Stimulated activated CD8-positive, alpha-beta memory T cell treated with anti-CD3 and anti-CD28 coated beads, Interleukin-4, amount 100 ng/mL, for 24 hours (primary cell): ENCODE measurements around the gene BTBD1.

Experiments
- DNase-seq: peaks from one replicate; pipeline ENCODE4 v3.0.0-alpha.2; 2020; ENCODE audit warnings: low read depth

The BTBD1 gene

DNA sequence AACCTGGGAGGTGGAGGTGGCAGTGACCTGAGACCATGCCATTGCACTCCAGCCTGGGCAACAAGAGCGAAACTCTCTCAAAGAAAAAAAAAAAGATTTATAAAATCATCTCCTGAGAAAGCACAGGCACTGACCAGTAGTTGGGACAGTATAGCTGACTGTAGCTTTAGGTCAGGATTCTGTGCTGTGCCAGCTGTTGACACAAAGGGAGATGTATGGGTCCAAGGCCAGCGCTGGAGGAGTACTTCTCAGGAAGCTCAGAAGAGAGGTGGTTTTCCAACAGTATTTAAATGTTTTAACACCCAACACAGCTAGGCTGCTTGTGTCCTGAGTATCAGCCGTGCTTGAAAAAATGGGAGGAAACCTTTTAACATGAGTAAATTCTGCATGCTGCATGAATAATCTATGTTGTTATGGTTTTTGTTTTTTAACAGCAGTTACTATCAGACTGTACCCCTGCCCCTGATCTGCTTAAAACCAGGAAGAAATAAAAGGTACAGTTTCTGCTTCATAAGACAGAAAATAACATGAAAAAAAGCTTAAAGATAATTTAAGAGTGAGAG lies 74.5 kb downstream of the BTBD1 start:
- no peak for DNase-seq

DNA sequence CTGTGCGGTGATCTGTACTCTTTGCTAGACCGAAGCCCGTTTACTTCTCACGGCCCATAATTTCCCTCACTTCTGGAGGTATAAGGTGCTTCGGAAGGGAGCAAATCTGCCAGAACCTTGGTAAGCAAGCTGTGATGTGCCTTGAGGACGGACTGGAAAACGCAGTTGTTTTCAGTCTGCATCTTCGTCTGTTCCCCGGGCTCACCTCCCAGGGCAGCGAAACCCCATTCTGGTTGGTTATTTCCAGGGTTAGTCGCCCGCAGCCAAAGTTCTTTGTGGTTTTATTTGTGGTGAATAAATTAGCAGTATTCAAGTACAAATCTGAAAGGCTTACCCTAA lies 80.6 kb downstream of the BTBD1 start:
- DNase-seq = no peak

DNA sequence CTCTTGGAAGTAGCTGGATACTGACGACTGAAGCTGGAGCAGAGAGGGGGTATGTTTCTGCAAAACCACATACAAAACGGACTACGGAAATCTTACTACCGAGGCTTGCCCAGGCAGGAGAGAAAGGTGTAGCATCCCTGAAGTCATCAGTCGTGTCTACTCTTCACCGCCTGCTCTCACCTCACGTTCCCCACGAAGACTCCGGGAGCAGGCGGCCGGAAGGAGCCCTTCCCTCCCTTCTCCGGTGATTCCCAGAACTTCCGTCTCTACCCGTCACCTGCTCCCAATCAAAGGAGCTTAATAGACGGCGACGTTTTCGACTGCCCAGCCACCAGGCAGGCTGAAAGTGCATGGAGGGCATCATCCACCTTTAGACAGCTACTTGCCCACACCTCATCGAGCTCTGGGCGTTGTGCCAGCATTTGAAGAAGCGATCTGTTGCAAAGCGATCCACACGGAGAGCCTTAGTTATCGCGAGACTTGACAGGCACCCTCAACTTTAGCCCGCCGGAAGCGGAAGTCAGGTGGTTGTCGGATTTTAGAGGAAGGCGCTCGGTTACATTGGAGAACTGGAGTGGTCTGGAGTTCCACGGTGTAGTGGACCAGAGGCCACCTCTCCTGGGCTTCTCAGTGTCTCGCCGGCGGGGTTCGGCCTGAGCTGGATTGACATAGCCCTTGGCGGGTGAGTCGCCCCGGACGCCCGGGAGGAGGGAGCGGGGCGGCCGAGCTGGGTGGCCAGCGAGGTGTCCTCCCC lies 81.2 kb downstream of the BTBD1 start, which contains the start of gene RAMAC:
Gene RAMAC, plus strand, starts transcription at position 523 of the 754 bp plus-strand sequence. CDS start 2,809 bp downstream, outside the sequence.
- peak; percentile 82 for DNase-seq

DNA sequence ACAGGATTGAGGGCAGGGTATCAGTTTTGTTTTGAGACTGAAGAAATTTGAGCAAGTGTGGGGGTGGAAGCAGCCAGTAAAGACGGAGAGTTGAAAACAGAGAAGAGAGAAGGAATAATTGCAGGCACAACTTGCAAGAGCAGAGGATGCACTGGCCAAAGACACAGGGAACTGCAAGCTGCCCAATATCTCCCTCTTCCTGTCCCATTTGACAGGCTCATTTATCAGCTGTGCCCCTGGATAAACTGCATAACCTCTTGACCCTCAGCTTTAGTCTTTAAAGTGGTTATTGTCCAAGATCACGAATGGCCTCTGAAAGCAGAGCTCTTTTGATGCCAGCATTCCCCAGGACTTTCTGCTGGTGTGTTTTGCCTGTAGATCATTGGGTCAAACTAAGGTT lies 86.1 kb downstream of the BTBD1 start:
- no peak for DNase-seq

DNA sequence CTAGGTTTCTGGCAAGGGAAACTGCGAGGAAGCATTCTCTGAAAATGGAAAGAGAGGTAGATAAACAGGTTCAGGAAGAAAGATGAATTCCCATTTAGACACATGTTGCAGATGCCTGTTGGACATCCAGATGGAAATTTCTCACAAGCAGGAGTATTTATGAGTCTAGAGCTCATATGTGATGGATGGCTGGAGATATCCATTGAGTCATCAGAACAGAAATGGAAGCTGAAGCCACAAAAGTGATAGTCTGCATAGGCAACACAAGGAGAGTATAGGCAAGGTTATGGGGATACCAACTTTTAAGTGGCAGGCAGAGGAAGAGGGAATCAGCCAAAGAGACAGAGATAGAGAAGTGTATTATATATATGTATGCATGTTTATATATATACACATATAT lies 87.3 kb downstream of the BTBD1 start:
- DNase-seq = no peak

DNA sequence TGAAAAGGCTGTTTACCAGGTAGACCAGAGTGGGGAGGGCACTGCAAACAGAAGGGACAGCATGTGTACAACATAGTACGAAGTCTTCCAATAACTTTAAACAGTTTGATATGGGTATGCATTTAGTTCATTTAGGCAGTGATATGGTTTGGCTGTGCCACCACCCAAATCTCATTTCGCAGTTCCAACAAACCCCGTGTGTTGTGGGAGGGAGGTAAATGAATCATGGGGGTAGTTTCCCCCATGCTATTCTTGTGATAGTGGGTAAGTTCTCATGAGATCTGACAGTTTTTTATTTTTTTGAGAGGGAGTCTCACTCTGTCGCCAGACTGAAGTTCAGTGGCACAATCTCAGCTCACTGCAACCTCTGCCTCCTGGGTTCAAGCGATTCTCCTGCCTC lies 88.6 kb downstream of the BTBD1 start:
- no peak for DNase-seq

DNA sequence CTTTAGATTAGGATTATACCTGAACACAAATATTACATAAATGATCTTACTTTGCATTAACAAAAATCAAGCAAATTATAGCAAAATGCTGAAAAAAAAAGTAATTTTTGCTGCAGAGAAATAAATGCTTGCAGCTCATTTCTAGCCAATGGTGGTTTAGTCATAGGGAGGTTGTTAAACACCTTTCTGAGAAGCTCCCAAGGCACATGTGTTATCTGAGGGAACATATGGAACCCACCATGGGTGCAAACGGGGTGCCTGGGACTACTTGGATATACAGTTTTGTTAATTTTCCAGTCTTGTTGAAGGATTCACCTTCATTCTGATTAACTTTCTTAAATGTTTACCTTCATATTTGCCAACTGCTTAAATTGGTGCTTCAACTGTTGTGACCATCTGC lies 90.0 kb downstream of the BTBD1 start:
- DNase-seq = no peak

DNA sequence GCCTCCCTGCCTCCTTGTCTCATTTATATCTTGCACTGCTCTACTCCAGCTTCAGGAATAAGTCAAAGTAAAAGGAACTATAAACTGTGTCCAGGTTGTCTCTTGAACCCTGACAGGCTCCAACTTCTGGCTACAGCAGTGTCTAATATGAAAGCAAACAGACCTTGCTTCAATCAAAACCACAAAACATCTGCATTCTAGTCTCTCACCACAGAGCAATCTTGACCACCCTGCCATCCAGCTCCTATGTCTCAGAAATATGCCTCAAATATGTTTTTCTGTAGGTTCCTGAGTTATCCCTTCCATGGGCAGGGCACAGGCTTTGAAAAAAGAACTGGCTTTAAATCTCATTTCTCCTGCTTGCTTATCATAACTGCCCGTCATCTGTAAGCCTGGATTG lies 94.1 kb downstream of the BTBD1 start:
- no peak for DNase-seq

DNA sequence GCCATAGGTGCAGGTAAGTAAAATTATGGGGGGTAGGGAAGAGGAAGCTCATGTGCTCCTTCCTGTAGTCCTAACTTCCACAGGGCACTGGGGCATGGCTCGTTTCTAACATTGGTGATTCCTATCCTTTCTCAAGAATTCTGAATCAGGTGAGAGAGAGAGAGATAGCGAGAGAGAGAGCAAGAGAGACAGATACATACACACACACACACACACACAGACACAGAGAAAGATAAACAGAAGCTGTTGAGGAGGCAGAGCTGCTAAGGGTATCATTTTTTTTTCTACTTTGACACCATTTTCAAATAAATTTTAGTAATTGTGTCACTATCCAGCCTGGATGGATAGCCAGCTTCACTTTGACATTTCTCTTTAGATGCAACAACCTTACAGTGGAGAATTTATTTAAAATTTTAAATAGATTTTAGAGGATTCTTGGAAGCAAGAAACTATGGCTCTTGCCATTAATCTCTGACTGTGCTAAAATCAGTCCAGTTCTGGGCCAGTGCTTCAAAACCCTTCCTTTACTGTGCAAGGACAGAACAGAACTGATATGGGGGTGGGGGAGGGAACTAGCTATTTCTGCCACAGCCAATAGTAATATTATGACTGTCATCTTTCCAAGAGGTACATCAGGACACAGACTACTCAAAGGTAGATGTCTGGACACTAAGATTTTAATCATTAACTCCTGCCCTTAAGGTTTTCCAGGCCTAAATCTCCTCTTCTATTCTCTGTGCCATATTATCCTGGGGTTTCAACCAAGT lies 95.7 kb downstream of the BTBD1 start:
- DNase-seq = no peak

DNA sequence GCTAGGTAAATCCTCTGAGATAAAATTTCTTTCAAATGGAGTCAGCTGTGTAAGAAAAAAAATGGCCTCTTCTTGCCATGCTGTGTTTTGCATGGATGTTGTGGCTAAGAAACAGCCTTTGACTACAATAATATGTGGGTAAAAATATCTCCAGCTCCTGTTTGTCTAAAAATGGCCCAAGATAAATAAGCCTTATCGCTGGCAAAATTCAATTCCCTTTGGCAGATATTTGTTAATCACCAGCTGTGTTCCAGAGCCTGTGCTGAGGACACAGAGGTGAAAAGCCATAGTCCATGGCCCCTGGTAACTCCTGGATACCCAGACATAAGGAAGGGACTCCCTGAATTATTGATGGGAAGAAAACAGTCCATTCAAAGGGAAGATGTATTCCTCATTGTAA lies 96.4 kb downstream of the BTBD1 start:
- DNase-seq = no peak

DNA sequence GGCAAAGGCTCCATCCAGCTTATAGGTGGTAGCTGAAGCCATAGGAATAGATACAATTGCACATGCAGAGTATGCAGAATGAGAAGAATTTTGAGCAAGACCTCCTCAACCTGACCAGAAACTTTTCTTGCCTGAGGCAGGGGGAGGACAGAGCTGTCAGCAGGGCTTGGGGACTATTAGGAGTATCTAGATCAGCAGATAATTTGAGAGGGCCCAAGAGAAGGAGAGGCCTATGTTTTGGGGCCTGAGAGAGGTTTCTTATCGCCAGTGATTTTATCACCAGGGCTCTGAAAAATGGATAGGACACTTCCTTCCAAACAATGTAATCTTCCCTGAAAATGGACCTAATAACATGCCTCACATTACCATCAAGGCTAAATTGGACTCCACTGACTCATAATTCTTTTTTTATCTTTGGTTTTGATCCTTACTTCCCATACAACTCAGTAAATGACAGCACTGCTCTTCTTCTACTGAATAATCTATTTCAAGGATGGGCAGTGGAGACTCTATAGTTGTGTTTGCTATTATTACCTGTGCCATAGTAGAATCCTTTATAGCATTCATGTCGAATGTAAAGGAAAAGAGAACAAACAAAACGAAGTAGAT lies 96.9 kb downstream of the BTBD1 start:
- no peak for DNase-seq

DNA sequence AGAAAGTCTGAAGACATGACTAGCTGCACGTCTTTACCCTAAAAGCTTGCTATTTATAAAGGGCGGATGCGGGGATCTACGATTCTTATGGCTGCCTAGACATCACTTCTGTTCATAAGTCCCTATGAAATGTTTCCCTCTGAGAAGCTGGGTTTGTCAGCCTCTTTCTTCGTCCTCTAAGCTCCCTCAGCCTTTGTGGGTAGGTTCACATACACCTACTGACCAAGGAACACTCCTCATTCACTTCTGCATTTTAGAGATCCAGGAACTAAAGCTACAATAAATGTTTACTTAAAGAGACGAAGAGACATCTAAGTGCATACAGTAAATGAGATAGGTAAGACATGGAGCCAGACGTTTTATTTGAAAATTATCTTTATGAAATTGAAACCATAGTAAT lies 97.7 kb downstream of the BTBD1 start:
- no peak for DNase-seq

DNA sequence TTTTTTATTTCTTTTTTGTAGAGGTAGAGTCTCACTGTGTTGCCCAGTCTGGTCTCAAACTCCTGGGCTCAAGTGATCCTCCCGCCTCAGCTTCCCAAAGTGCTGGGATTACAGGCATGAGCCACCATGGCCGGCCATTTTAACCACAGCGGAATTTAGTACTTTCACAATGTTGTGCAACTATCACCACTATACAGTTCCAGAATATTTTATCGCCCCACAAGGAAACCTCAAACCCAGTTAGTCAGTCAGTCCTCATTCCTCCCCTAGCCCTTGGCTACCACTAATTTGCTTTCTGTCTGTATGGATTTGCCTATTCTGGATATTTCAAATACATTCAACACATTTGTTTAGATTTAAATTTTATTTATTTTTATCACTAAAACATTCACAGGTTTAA lies 99.0 kb downstream of the BTBD1 start:
- DNase-seq = no peak

DNA sequence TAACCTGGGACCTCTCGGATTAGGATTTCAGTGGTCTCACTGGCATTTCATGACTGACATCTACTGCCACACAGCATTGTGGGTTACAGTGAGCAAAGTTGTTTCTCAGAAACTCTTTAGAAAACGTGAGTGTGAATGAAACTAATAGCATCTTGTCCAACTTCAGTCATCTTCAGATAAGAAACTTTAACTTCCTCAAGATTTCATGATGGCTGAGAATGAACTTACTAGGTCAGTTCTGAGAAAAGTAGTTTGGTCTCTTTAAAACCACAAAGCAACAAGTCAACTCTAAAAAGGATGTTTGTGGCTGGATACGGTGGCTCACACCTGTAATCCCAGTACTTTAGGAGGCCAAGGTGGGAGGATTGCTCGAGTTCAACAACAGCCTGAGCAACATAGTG lies 100.4 kb downstream of the BTBD1 start:
- no peak for DNase-seq
